Measurements from ENCODE around the gene ZNF253.
A peak's percentile ranks its signal among the peaks of the same experiment; 100 is the strongest.
"Not testable (repeated sequence)": the region's sequence is repeated elsewhere in the genome, so short reads cannot be mapped to it uniquely, and the experiment has no call there.

ZNF253 gene

GRCh38 chr19:19900139-19900728 lies 34.6 kb downstream of the ZNF253 start:
- TF ChIP-seq, protein P1, sequence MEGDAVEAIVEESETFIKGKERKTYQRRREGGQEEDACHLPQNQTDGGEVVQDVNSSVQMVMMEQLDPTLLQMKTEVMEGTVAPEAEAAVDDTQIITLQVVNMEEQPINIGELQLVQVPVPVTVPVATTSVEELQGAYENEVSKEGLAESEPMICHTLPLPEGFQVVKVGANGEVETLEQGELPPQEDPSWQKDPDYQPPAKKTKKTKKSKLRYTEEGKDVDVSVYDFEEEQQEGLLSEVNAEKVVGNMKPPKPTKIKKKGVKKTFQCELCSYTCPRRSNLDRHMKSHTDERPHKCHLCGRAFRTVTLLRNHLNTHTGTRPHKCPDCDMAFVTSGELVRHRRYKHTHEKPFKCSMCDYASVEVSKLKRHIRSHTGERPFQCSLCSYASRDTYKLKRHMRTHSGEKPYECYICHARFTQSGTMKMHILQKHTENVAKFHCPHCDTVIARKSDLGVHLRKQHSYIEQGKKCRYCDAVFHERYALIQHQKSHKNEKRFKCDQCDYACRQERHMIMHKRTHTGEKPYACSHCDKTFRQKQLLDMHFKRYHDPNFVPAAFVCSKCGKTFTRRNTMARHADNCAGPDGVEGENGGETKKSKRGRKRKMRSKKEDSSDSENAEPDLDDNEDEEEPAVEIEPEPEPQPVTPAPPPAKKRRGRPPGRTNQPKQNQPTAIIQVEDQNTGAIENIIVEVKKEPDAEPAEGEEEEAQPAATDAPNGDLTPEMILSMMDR (IDR thresholded peaks at IDR 0.05; ENCODE audit: control insufficient read depth, extremely low read depth, insufficient read depth), result no peak
- H3K4me3 ChIP-seq (ENCODE audit: low read depth, low read length), result peak overlapping the region; percentile 60
- DNase-seq (ENCODE audit: low read depth), result no peak

- peak within 1 kb of the TSS; percentile 60 for H3K4me3 ChIP-seq (ENCODE audit: low read depth, low read length)
- peak; percentile 89 for DNase-seq (ENCODE audit: low read depth)
- TF ChIP-seq, protein P1 (IDR thresholded peaks at IDR 0.05; ENCODE audit: control insufficient read depth, extremely low read depth, insufficient read depth), result no peak
These were observed 35.2 kb downstream of the ZNF253 start, which contains the start of gene ZNF93 for GRCh38 chr19:19900729-19901444. Gene ZNF93 (plus strand): TSS chr19:19900946. CDS start chr19:19901089, 143 bp downstream.

- DNase-seq (ENCODE audit: low read depth); H3K4me3 ChIP-seq (ENCODE audit: low read depth, low read length): not testable (repeated sequence)
These were observed 41.9 kb downstream of the ZNF253 start for GRCh38 chr19:19907551-19907950.

DNA sequence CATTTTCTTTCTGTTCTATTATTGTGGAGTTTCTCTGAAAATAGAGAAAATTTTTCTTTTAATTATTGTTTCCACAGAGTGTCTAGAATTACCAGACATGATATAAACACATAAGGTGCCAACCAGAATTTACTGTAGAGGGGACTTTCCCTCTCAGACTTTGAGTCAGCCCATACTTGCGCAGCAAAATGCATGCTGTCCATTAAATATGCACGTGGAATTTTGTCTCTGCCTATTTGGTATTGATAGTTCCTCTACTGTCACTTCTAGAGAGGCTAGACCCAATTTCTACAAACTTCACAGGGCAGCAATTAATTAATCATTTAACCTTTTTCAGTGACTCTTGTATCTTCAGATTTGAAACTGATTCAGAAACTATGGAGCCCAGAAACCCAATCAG lies 44.0 kb downstream of the ZNF253 start:
- DNase-seq (ENCODE audit: low read depth), result no peak
- TF ChIP-seq, protein P1 (IDR thresholded peaks at IDR 0.05; ENCODE audit: control insufficient read depth, extremely low read depth, insufficient read depth), result no peak
- no peak overlapping the region for H3K4me3 ChIP-seq (ENCODE audit: low read depth, low read length)

DNA sequence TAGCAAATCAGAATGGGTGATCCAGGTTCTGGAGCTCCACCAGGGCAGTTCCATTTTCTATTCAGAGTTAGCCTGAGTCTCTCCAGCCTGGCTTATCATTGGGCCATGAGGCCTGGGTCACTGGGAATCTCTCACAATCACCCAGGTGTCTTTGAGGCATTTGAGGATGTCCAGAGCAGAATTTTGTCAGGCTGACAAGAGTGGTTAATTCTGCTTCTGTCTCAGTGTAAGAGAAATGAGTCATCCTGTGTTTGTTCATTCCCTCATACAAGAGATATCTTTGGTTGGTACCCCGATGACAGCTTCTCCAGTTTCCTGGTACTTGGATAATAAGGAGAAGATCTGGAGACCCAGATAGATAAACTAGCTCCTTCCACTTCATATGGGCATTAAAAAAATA lies 45.5 kb downstream of the ZNF253 start:
- DNase-seq (ENCODE audit: low read depth), result no peak
- TF ChIP-seq, protein P1 (IDR thresholded peaks at IDR 0.05; ENCODE audit: control insufficient read depth, extremely low read depth, insufficient read depth), result no peak
- H3K4me3 ChIP-seq (ENCODE audit: low read depth, low read length), result no peak overlapping the region

DNA sequence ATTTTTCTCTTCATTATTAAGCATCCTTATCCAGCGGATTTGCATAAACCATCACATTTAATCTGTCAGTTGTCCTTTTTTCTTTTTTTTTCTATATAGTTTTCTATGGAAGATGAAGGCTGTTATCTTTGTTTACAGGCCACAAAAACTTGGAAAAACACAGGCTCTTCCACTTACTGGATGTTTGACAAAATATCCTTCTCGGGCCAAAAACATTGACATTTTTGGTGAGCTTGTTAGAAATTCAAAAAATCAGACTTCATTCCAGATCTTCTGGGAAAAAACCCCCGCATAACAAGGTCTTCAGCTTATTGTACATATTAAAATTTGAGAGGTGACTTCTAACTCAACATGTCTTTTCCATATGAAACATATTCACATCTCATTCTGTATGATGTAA lies 48.9 kb downstream of the ZNF253 start:
- DNase-seq (ENCODE audit: low read depth), result no peak
- TF ChIP-seq, protein P1 (IDR thresholded peaks at IDR 0.05; ENCODE audit: control insufficient read depth, extremely low read depth, insufficient read depth), result no peak
- H3K4me3 ChIP-seq (ENCODE audit: low read depth, low read length), result no peak overlapping the region

GRCh38 chr19:19930417-19930816 lies 64.7 kb downstream of the ZNF253 start:
- not testable (repeated sequence) for H3K4me3 ChIP-seq (ENCODE audit: low read depth, low read length); DNase-seq (ENCODE audit: low read depth)
- TF ChIP-seq, protein P1 (IDR thresholded peaks at IDR 0.05; ENCODE audit: control insufficient read depth, extremely low read depth, insufficient read depth), result 0 out of 2 replicates have a peak, but pooled peaks have one; percentile 13

DNA sequence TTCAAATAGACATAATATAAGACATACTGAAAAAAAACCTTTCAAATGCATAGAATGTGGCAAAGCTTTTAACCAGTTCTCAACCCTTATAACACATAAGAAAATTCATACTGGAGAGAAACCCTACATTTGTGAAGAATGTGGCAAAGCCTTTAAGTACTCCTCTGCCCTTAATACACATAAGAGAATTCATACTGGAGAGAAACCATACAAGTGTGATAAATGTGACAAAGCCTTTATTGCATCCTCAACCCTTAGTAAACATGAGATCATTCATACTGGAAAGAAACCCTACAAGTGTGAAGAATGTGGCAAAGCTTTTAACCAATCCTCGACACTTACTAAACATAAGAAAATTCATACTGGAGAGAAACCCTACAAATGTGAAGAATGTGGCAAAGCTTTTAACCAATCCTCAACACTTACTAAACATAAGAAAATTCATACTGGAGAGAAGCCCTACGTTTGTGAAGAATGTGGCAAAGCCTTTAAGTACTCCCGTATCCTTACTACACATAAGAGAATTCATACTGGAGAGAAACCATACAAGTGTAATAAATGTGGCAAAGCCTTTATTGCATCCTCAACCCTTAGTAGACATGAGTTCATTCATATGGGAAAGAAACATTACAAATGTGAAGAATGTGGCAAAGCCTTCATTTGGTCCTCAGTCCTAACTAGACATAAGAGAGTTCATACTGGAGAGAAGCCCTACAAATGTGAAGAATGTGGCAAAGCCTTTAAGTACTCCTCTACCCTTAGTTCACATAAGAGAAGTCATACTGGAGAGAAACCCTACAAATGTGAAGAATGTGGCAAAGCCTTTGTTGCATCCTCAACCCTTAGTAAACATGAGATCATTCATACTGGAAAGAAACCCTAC lies 68.0 kb downstream of the ZNF253 start:
- not testable (repeated sequence) for H3K4me3 ChIP-seq (ENCODE audit: low read depth, low read length); DNase-seq (ENCODE audit: low read depth)
